Bronchial epithelial cell (primary cell): ENCODE data around the gene NLRC5. TPM values are rescaled to one million over a fixed set of nuclear protein-coding genes. Genes with fewer than 3 reads are reported as not detected.

ENCODE experiments used
- DNase-seq: peaks from one replicate; pipeline ENCODE4 v3.0.0-alpha.2; 2010; ENCODE audit warnings: low read depth
- FAIRE-seq: peaks from 2 replicates; lab custom pipeline; 2011; peaks lifted over from hg19 to GRCh38; lab: Jason Lieb, UNC
- H3K27me3 ChIP-seq: 2 replicates; pipeline ENCODE4 v1.5.1; 2011; ENCODE audit warnings: low read length; ENCODE audit not compliant: control insufficient read depth, insufficient read depth
- H3K36me3 ChIP-seq: 2 replicates; pipeline ENCODE4 v1.5.1; 2011; ENCODE audit warnings: low read length; ENCODE audit not compliant: control insufficient read depth, insufficient read depth
- H3K4me3 ChIP-seq: 2 replicates; pipeline ENCODE4 v1.5.1; 2011; ENCODE audit warnings: mild to moderate bottlenecking, low read depth, low read length, control low read depth
- CTCF ChIP-seq: IDR thresholded peaks from 2 replicates; pipeline ENCODE4 v1.5.1; 2011; ENCODE audit warnings: mild to moderate bottlenecking, moderate library complexity, low read length, control low read depth, inconsistent platforms; ENCODE audit not compliant: insufficient read depth, severe bottlenecking
- total RNA-seq: library from RNA; depleted of rRNA; stranded (reverse); fragments of >200 nt; gene quantifications from 2 replicates; pipeline ENCODE4 v1.2.1, GENCODE V29; 2014

The NLRC5 gene
- total RNA-seq, 1 donor from 2014 or later: 2.1 TPM

- no peak for TF ChIP-seq CTCF
- Histone ChIP-seq H3K4me3 (peak overlapping the region; percentile 59), H3K36me3 (no peaks in the 10 kb centered on the region), H3K27me3 (no peaks in the 10 kb centered on the region)
- no peak for FAIRE-seq
- DNase-seq: peak; percentile 41
Measured at GRCh38 chr16:57091200-57091974, 102.0 kb downstream of the NLRC5 start.

DNA sequence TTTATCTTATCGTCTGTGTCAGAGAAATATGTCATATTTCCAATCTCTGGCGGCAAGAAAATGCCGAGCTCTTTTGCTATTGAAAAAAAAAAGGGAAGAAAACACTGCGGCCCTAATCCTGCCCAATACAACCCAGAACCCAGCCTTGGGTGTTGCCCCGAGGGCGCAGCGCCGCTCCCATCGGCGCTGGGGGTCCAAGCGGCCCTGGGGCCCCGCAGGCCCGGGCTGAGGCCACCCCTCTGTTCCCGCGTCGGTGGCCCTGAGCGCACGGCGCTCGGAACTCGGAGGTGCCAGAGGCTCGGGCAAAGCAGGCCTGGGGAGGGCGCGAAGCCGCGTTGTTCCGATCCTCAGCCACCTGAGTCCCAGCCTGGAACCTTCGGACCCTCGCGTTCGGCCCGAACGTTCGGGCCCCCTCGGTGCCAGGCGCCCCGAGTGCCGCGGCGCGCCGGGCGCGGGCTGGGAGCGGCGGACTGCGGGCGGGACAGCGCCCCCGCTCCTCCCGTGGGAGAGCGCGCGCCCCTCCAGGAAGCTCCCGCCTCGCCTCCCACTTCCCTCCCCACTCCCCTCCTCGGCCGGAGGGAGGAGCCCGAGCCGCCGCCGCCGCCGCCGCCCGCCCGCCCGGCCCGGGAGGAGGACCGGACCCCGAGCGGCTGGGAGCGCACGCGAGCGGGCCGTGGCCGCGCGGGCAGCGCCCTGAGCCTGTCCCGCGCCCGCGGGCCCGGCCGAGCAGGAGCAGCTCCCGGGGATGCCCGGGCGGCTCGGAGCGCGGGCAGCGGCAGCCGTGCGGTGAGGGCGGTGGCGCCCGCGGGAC lies 102.8 kb downstream of the NLRC5 start, which contains the start of gene CPNE2:
Gene CPNE2 (plus strand): TSS at position 609 of the 811 bp plus-strand sequence. CDS start 18,160 bp downstream, outside the sequence.
- FAIRE-seq (no peak), DNase-seq (no peak)
- no peaks in the 10 kb centered on the region for H3K27me3 ChIP-seq
- peak within 1 kb of the TSS; percentile 59 for H3K4me3 ChIP-seq
- no peaks in the 10 kb centered on the region for H3K36me3 ChIP-seq
- TF ChIP-seq CTCF: peak; percentile 6

GRCh38 chr16:57092786-57093411 lies 103.5 kb downstream of the NLRC5 start:
- peak; percentile 55 for TF ChIP-seq CTCF
- Histone ChIP-seq H3K27me3 (no peaks in the 10 kb centered on the region), H3K4me3 (peak overlapping the region; percentile 59), H3K36me3 (no peaks in the 10 kb centered on the region)
- no peak for FAIRE-seq
- DNase-seq: no peak

DNA sequence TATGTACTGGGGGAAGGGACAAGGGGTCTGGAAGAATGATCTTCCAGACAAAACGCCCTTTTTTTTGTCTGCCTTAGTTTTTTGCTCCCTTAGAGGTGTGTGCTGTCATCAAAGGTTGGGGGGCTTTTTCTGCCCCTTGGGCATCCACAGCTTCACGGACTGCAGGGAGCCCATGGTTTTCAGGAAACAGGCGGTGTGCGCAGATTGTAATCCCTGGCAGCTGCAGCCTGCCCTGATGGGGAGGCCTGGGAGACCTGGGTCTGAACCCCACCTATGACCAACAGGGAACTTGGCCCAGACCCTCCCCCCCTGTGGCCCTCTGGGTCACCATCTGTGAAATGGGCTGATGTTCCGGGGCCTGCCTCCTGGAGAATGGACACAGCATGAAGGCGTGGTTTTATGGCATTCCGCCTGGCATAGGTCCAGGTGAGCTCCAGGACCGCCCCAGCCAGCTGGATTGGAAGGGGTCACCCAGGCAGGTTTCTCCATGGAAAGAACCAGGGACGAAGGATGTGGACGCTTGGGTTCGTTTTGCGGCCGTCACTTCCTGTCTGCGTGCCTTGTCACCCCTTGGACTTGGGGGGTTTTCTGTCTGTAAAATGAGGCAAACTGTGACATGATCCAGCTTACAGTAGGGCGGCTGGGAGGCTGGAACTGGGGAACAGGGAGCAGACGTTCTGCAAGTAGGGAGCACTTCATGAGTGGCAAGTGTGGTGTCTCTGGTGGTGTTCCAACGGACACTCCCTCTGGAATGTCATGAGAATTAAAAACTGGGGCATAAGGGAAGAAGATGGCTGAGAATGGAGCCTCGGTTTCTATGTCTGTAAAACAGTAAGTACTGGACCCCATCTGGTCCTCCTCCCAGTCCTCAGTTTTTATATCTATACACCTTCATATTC lies 104.6 kb downstream of the NLRC5 start:
- DNase-seq (no peak), FAIRE-seq (no peak)
- Histone ChIP-seq H3K4me3 (peak overlapping the region; percentile 59), H3K36me3 (no peaks in the 10 kb centered on the region), H3K27me3 (no peaks in the 10 kb centered on the region)
- TF ChIP-seq CTCF: no peak

GRCh38 chr16:57094911-57095310 lies 105.6 kb downstream of the NLRC5 start:
- TF ChIP-seq CTCF: no peak
- no peak for DNase-seq
- no peak for FAIRE-seq
- H3K4me3 ChIP-seq: no peak overlapping the region
- no peaks in the 10 kb centered on the region for H3K36me3 ChIP-seq
- H3K27me3 ChIP-seq: no peaks in the 10 kb centered on the region
